GM18909 (cell line): ENCODE results near the gene FGD1.

ENCODE experiments used
- ATAC-seq: cut with Tn5 transposase; IDR thresholded peaks from one replicate; pipeline ENCODE4 v1.9.1; 2021; ENCODE audit warnings: mild to moderate bottlenecking; ENCODE audit not compliant: unreplicated experiment, poor library complexity

The FGD1 gene

DNA sequence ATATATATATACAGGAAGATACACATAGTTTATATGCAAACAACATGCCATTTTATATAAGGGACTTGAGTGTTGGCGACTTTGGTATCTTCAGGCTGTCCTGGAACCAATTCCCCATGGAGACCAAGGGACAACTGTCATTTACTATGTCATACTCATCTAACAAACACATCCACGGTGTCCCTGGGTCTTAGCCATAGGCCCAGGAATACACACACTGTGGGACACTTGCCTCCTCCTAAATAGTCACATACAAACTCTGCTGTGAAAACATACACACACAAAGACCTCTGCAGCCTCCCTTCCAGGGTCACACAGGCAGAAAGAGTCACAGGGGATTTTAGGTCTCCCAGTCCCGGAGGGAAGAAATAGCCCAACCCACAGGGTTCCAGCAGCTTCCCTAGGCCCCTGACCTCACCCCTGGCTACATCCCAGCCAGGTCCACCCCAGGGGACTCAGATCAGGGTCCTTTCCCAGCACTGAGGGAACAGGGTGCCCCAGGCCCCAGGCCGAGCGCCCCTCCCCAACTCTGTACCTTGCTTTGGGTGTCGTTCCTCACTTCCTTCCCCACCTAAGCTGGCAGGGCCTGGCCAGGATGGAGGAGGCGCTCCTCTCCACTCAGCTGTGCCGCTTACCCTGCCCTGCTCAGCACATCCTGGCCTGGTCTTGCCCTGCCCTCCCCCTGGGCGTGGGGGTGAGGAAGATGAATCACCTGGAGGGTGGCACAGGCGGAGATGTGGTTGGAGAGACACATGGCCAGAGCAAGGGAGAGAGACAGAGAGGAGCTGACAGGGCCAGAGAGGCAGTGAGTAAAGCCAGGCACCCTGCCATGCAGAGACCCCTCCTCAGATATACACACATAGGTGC, 21.8 kb downstream of the FGD1 start:
- no peak for ATAC-seq

DNA sequence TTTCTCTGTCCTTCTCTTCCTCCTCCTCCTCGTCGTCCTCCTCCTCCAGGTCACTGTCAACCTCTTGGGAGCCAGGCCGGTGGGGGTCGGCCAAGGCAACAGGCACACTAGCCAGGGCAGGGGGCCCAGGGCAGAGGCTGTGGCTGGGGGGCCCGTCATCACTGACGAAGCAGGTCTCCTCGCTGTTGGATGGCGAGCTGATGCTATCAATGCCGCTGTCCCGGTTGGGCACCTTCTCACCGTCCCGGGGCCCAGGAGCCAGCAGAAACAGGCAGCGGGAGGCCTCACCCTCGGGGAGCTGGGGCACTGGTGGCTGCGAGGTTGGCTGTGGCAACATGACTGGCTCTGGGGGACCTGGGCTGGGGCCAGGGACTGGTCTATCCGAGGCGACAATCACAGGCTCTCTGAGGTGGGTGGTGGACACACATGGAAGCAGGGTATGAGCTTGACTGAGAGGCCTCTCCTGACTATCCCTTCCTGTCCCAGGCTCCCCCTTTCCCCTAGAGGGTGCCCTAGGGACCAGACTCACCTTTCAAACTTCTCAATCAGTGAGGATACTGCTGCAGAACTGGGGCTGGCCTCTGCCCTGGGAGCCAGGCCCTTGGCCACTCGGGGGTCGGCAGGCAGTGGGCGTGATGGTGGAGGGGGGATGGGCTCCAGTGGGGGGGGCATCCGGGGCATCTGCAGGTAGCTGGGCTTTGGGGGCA, 25.8 kb downstream of the FGD1 start:
- ATAC-seq, result no peak

DNA sequence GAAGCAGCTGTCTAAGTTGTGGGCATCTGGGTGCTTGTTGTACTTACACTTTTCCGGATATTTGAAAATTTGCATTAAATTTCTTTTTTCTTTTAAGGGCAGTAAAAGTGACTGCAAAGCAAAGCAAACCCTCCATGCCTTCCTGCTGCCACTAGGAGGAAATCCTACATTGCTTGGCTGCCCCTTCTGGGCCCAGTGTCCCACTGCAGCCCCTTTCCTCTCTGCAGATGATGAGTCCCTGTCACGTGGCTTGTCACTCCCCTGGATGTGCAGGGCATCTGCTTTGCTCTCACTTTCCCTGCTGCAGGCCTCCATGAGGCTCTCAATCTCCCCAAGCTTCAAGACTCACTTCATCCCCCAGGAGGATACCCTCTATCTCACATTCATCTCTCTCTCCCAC, 43.1 kb downstream of the FGD1 start:
- no peak for ATAC-seq

DNA sequence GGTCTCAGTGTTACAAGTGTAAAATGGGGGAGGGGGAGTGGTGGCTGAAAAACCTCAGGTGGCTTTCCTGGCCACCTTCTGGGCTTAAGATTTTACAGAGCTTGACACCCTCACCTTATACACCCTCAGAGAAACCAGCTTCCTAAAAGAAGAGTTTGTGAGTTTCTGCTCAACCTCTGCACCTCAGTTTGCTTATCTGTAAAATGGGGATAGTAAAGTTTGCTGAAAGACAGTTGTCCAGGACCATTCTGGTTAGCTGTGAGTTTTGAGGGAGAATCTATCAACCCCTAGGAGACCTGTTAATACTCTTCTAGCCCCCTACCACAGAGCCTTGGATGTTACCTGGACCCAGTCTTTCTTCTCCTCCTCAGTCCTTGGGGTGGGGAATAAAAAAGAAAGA, 46.1 kb downstream of the FGD1 start:
- ATAC-seq, result no peak

DNA sequence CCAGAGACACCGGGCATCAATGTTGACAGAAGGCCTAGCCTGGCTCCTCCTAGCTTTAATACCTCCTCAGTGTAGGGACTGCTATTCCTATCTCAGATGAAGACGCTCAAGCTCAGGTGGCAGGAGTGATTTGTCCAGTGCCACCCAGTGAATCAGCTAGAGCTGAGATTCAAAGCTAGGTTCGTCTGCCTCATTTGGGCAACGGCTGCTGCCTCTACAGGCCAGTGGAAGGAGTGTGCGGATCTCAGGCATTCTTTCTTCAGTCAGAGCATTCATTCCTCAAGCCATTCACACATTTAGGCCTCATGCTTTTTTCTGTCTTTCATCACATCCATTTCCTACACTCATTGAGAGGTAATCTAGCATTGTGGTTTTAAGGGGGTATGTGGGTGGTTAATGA, 48.6 kb downstream of the FGD1 start:
- ATAC-seq, result no peak

DNA sequence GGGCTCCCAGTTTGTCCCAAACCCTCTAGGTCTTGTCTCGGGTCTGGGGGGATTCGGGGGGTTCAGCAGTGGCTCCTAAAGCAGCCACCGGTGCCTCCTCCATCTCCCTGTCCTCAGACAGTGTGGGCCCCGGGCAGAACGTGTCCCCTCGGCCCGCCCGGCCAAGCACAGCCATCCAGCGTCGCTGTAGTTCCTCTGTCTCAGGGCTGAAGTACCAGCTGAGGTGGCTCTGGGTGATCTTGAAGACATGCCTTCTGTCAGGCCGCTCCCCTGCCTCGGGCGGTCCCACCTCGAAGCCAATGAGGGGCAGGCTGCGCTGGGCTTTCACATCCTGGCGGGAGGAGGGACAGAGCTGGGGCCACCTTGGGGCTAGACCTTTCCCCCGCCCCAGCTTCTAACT, 50.0 kb downstream of the FGD1 start:
- no peak for ATAC-seq

DNA sequence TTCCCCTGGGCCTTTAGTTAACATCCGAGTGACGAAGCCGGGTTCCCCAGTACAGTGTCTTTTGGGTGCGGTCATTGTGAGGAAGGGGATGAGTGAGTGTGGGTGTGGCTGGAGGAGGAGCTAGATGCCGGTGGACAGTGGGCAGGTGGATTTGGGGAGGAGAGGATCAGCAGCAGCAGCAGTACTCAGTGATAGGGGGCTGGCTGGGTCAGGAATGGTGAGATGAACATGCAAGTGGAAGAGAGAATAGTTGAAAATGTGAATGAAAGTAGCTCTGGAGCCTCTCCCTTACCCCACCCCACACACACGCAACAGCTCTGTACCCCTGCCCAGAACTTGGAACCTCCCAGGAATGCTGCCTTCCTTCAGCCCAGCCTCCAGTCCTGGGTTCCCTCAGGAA, 51.3 kb downstream of the FGD1 start:
- no peak for ATAC-seq

DNA sequence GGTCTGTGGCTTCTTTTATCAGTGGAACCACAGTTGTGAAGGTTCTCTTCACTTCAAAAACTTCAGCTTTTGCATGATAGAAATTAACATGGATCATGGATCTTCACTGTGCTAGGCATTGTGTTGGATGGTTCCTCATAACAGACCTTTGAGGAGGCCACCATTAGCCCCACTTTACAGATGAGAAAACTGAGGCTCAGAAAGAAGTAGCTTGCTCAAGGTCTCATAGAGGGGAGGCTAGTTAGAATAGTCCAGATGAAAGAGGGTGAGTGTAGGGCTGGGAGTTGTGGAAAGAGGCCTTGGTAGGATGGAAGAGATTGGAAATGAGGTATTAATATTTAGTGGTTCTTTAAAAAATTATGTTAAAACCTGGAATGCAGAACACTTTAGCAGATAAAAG, 53.2 kb downstream of the FGD1 start:
- ATAC-seq, result no peak

DNA sequence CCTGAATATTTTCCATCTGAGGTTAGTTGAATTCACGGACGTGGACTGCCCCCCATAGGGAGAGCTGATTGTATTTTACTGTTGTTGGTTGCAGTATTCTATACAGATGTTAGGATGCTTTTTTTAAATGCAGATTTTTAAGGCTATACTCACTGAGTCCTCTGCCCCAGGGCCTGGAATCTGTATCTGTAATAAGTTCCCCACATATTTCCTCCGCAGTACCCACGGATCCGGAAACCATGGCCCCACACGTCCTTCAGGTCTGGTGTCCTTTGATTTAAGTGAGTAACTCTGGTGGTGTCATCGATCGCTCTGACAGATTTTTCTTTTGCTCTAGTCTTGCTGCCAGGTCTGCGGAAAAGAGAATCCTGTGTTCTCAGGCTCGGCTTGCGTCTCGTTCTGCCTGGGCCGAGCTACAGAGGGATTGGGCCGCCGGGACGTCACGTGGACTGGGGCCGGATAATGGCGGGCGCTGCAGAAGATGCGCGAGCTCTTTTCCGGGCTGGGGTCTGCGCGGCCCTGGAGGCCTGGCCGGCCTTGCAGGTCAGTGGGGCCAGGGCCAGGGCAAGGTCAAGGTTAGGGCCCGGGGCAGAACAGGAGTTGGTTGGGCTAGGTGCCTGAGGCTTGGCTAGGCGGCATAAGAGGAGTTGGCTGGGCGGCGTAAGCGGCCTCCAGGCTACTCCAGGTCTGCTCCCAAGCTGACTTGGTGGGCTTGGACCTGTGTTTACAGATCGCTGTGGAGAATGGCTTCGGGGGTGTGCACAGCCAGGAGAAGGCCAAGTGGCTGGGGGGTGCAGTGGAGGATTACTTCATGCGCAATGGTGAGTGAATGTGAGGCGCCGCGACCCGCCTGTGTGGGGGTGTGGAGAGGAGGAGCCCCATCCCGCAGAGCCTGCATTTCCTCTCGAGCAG, 55.8 kb downstream of the FGD1 start, which contains the start of gene TSR2:
TSR2 (plus strand) TSS at position 445 of the 912 bp plus-strand sequence; CDS start at position 463, 18 bp downstream.
- ATAC-seq, result peak; percentile 98

DNA sequence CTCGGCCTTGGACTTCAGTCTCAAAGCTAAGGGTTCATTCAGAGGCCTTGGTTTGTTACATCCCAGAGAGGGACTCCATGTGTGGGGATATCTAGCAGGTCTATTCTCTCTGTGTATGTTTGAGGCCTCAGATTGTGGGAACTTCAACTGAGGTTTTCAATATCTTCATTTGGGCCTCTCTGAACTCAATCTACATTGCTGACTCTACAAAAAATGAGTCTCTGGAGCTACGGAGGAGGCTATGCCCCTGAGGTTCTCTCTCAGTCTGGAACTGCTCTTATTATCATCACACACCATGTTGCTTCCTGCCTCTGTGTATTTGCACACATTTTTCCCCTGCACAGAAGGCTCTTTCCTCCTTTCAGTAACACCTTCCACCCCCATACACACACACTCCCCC, 60.9 kb downstream of the FGD1 start:
- no peak for ATAC-seq

DNA sequence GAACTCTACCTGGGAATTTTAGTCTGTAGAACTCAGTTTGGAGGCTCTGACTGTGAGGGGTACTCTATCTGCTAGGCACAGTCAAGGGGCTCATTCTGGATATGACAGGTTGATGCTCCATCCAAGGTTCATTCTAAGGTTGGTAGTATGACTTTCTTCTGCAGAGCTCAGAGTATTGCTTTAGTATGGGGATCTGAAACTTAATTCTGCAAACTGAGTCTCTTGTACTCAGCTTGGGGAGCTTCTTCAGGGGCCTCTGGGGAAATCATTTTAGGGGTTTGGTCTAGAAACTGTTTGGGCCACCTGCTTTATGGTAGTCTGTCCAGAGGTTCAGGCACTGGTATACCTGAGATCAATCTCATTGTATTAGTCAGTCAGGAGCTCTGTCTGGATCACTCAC, 65.5 kb downstream of the FGD1 start:
- peak; percentile 52 for ATAC-seq

DNA sequence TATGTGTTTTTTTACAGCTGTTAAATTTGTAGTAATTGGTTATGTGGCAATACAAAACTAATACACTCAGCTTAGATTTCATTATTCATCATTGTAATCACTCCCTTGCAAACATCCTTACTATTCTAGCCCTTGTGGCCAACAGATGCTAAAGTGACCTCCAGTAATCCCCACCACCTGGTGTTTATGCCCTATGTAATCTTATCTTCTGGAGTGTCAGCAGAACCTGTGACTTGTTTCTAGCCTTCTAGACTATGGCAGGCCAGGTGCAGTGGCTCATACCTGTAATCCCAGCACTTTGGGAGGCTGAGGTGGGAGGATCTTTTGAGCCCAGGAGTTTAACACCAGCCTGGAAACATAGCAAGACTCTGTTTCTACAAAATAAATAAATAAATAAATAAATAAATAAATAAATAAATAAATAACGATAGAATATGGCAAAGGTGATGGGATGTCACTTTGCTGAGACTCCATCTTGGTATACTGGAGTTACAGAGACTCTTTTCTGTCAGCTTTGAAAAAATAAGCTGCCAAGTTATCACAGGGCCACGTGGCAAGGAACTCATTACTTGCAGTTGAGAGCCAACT, 68.1 kb downstream of the FGD1 start:
- ATAC-seq, result no peak

DNA sequence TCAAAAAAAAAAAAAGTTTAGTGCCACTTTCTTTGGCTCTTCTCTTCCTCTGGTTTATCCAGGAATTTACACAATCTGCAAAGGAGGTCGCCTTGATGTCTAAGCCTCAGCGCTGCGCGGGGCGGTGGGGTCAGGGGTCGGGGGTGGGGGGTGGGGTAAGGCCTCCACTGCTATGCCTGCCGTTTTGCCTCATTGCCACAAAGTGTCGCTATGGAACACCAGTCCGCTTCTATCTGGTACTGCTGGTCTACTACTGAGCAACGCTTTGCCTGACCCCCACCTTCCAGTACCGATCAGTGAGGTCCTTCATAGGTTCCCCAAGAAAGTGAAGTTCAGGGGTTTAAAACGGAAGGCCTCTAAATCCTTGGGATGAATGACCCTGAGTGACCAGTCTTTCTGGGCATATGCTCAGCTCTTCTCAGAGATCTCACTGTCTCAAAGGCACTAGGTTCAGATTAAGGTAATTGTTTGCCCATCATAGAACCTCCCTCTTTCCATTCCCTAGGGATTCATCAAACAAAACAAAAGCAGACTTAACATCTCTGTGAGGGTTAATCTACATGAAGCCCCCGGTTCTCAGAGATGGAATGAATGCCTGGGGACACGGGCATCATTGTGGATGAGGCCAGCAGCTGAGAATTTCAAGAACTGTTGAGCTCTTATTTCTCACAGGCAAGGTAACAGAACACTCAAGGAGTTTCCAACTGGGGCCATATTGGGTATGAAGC, 72.7 kb downstream of the FGD1 start:
- ATAC-seq, result no peak

DNA sequence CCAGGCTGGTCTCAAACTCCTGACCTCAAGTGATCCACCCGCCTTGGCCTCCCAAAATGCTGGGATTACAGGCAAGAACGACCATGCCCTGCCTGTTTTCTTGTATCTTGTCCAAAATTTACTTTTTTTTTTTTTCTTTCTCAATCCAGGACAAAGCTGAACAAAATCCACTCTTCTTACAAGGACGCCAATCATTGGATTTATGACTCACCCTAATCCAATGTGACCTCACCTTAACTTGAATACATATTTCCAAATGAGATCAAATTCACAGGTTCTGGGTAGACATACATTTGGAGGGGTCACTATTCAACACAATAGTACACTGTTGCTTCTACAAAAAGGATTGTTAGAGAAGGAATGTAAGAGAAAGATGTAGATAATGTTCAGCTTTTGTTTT, 73.9 kb downstream of the FGD1 start:
- ATAC-seq, result no peak

DNA sequence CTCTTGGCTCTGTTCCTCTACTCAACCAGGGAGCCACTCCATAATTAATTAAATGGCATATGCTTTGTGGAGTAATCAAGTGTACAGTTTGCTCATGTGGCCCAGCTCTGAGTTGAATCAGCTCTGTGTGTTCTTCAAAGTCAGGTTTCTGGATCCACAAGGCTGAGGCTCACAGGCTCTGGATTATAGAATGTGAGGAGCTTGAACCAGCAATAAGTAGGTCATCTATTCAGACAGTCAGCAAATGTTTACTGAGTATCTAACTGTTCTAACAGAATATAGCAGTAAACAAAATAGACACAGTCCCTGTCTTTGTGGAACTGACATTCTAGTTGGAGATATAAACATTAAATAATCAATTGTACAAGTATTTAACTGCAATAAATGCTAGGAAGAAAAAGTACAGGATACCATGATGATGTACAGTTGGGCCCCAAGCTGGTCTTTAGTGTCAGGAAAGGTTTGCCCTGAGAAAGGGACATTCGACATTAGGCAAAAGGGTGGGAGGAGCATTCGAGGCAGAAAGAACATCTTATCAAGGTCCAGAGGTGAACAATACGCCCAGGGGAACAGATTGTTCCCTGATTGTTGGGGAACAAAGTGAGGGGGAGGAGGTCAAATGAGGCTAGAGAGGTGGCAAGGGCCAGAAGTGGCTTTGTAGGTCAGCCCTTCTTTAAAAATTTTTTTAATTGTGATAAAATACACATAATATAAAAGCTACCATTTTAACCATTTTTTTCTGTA, 76.3 kb downstream of the FGD1 start:
- no peak for ATAC-seq

DNA sequence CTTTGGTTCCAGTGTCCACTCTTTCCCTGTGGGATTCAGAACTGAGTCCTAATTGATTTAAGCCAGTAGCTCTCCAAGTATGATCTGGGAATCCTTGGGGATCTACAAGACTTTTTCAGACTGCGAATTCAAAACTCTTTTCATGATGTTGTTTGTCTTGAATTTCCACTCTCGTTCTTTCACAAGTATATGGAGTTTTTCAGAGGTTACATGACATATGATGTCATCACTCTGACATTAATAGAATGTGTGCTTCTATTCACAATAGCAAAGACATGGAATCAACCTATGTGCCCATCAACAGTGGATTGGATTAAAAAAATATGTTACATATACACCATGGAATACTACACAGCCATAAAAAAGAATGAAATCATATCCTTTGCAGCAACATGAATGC, 79.1 kb downstream of the FGD1 start:
- ATAC-seq, result no peak

DNA sequence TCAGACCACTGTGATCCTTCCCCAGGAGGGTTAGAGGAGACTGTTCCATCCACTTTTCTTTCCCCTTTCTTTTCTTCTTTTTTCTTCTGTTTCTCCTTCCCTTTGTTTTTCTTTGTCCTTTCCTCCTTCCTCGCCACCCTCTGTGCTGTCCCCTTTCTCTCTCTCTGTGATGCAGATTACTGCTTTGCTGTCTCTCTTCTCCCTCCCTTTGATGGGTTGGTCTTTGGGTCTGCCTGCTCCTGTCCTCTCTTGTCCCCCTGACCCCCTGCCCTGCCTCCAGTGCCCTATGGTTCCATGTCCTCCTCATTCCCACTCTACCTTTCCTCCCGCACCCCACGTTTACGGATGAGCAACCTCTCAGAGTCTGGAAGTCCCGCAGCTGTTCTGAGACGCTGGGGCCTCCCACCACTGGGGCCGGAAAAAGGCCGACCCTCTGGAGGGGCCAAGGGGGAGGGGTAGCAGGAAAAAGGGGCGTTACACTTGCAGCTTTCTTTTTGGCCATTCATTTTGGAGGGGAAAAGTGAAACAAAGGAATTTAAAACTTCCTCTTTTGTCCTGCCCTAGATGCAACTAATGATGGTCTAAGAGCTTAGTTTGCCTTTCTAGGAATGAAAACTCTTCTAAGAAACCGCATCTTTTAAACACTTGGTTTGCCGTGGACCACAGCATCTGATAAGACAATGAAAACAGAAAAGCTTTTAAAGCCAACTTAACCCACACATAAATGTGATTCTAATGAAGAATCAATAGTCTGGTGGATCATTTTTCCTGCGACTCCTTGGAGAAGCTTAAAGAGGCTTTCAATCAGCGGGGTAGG, 80.3 kb downstream of the FGD1 start:
- ATAC-seq, result no peak

DNA sequence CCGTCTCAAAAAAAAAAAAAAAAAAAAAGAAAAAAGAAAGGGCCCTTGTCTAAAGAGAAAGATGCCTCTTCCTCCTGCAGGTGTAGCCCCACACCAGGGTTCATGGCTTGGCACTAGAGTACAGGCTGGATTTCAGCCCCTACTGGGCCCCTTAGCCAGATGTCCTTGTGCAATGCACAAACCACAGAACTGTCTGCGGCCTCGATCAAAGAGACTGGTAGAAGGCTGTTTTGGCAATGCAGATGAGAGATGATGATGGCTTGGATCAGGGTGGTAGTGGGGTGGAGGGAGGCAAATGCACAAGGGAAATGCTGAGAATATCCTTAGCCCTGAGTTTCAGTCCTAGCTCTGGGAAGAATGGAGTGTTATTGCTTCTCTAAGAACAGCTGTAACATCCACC, 82.3 kb downstream of the FGD1 start:
- no peak for ATAC-seq
